ENCODE measurements around the gene NAMPT. TPM values are rescaled to one million over a fixed set of nuclear protein-coding genes. Genes with fewer than 3 reads are reported as not detected.

NAMPT gene
- total RNA-seq, 4 donors from 2014 or later: 96.7 to 239 (median 189) TPM

GRCh38 chr7:106246902-106247711 is 37.7 kb downstream of the NAMPT start:
- no peak for DNase-seq (ENCODE audit: low spot score in 2 of 2)
- H3K27ac ChIP-seq: no peak overlapping the region
- H3K9me3 ChIP-seq: peaks cover 3% of the 10 kb centered on the region
- no peaks in the 10 kb centered on the region for H3K27me3 ChIP-seq
- H3K36me3 ChIP-seq: peaks cover 26% of the 10 kb centered on the region
- TF ChIP-seq CTCF (IDR thresholded peaks at IDR 0.05) (no peak), EP300 (IDR thresholded peaks at IDR 0.05) (no peak), POLR2AphosphoS5 (IDR thresholded peaks at IDR 0.05) (no peak), POLR2A (IDR thresholded peaks at IDR 0.05) (no peak)
- H3K4me3 ChIP-seq: no peak overlapping the region
- H3K4me1 ChIP-seq: no peaks in the 10 kb centered on the region
- 78% methylated on average over 5 of the region's 5 CpGs for WGBS

- WGBS: 36% methylated on average over 2 of the region's 2 CpGs
- TF ChIP-seq POLR2AphosphoS5 (IDR thresholded peaks at IDR 0.05) (no peak), EP300 (IDR thresholded peaks at IDR 0.05) (no peak), CTCF (IDR thresholded peaks at IDR 0.05) (no peak), POLR2A (IDR thresholded peaks at IDR 0.05) (no peak)
- Histone ChIP-seq H3K4me1 (no peaks in the 10 kb centered on the region), H3K9me3 (peaks cover 3% of the 10 kb centered on the region), H3K27me3 (no peaks in the 10 kb centered on the region), H3K4me3 (no peak overlapping the region), H3K36me3 (peaks cover 9% of the 10 kb centered on the region), H3K27ac (no peak overlapping the region)
- no peak for DNase-seq (ENCODE audit: low spot score in 2 of 2)
These were observed 40.9 kb downstream of the NAMPT start for GRCh38 chr7:106243893-106244292.

DNA sequence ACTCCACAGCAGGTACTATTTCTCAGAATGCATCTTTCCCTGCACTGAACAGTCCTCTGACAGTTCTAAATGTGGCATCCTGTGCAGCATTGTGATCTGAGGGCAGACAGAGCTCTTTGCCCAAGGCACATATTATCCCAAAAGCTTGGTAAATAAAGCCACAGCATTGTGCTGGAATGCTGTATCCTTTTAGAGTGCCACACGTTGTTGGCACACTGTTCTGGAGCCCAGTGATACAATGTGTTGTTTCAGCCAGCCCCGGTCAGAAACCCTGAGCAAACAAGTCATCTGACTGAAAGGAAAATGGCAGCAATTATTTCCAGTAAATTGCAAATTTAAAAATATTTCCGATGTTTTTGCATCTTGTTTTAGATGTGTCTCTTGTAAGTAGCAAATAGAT is 45.4 kb downstream of the NAMPT start:
- H3K9me3 ChIP-seq: no peaks in the 10 kb centered on the region
- no peak for TF ChIP-seq EP300 (IDR thresholded peaks at IDR 0.05)
- TF ChIP-seq CTCF (IDR thresholded peaks at IDR 0.05): no peak
- no peak for TF ChIP-seq POLR2AphosphoS5 (IDR thresholded peaks at IDR 0.05)
- TF ChIP-seq POLR2A (IDR thresholded peaks at IDR 0.05): no peak
- H3K4me1 ChIP-seq: peaks cover 5% of the 10 kb centered on the region
- DNase-seq (ENCODE audit: low spot score in 2 of 2): no peak
- WGBS: 58% methylated on average over 3 of the region's 3 CpGs
- no peaks in the 10 kb centered on the region for H3K27me3 ChIP-seq
- no peaks in the 10 kb centered on the region for H3K36me3 ChIP-seq
- H3K4me3 ChIP-seq: no peak overlapping the region
- no peak overlapping the region for H3K27ac ChIP-seq

- no peaks in the 10 kb centered on the region for H3K27me3 ChIP-seq
- TF ChIP-seq CTCF (IDR thresholded peaks at IDR 0.05) (no peak), EP300 (IDR thresholded peaks at IDR 0.05) (no peak), POLR2AphosphoS5 (IDR thresholded peaks at IDR 0.05) (no peak), POLR2A (IDR thresholded peaks at IDR 0.05) (no peak)
- WGBS: 87% methylated on average over 5 of the region's 5 CpGs
- no peak overlapping the region for H3K4me3 ChIP-seq
- no peak overlapping the region for H3K27ac ChIP-seq
- H3K36me3 ChIP-seq: no peaks in the 10 kb centered on the region
- no peaks in the 10 kb centered on the region for H3K9me3 ChIP-seq
- H3K4me1 ChIP-seq: peaks cover 5% of the 10 kb centered on the region
- DNase-seq (ENCODE audit: low spot score in 2 of 2): no peak
These were observed 46.0 kb downstream of the NAMPT start for GRCh38 chr7:106238830-106239229.

GRCh38 chr7:106236065-106236464 is 48.7 kb downstream of the NAMPT start:
- no peaks in the 10 kb centered on the region for H3K9me3 ChIP-seq
- no peaks in the 10 kb centered on the region for H3K36me3 ChIP-seq
- TF ChIP-seq CTCF (IDR thresholded peaks at IDR 0.05) (no peak), POLR2AphosphoS5 (IDR thresholded peaks at IDR 0.05) (no peak), EP300 (IDR thresholded peaks at IDR 0.05) (no peak)
- DNase-seq (ENCODE audit: low spot score in 2 of 2): no peak
- 60% methylated on average over 5 of the region's 5 CpGs for WGBS
- H3K27me3 ChIP-seq: no peaks in the 10 kb centered on the region
- no peak overlapping the region for H3K4me3 ChIP-seq
- H3K27ac ChIP-seq: no peak overlapping the region
- H3K4me1 ChIP-seq: peaks cover 5% of the 10 kb centered on the region

All from suprapubic skin (tissue), 4 donors.